GM21447 (cell line): ENCODE measurements around the gene ECI1.

Experiments used
- ATAC-seq: cut with Tn5 transposase; IDR thresholded peaks from one replicate; pipeline ENCODE4 v1.9.1; 2021; ENCODE audit not compliant: unreplicated experiment

The ECI1 gene

DNA sequence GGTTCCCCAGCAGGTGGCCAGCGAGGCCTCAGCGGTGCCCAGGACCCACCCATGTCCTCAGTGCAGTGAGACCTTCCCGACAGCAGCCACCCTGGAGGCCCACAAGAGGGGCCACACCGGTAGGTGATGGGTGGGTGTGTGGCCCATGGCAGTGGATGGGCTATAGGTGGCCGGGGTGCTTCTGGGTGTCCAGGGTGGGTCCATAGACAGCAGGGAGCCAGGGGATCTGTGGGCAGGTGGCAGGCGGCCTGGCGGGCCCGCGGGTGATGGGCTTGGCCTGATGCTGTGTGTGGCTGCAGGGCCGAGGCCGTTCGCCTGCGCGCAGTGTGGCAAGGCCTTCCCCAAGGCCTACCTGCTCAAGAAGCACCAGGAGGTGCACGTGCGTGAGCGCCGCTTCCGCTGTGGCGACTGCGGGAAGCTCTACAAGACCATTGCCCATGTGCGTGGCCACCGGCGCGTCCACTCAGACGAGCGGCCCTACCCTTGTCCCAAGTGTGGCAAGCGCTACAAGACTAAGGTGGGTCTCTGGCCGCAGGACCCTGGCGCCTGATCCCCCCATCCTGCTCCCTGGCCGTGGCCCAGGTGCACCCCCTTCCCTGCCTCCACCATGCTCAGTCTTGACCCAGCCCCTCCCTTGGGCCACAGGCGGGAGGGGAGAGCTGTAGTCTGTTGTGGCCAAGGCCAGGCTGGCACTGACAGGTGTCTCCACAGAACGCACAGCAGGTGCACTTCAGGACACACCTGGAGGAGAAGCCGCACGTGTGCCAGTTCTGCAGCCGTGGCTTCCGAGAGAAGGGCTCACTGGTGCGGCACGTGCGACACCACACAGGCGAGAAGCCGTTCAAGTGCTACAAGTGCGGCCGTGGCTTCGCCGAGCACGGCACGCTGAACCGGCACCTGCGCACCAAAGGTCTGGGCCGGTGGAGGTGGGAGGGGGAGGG, 17.2 kb downstream of the ECI1 start:
- no peak for ATAC-seq

DNA sequence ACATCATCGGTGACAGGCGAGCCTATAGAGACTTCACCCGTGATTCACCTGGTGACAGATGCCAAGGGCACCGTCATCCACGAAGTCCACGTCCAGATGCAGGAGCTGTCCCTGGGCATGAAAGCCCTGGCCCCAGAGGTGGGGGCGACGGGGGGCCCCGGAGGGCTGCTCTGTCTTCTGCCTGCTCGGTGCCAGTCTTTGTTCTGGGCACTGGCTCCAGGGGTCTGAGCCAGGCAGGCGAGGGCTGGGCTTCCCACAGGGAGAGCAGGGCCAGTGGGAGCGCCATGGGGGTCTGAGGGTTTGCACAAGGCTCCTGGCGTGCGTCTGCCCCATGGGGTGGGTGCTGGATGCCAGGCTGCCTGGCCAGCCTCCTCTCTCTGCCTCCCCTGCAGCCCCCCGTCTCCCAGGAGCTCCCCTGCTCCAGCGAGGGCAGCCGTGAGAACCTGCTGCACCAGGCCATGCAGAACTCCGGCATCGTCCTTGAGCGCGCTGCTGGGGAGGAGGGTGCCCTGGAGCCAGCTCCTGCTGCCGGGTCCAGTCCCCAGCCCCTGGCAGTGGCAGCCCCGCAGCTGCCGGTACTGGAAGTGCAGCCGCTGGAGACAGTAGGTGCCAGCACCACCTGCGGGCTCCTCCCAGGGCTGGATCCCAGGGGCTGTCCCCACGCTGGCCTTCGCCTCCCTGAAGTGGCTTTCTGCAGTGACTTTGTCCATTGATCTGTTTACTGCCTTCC, 18.2 kb downstream of the ECI1 start:
- no peak for ATAC-seq

DNA sequence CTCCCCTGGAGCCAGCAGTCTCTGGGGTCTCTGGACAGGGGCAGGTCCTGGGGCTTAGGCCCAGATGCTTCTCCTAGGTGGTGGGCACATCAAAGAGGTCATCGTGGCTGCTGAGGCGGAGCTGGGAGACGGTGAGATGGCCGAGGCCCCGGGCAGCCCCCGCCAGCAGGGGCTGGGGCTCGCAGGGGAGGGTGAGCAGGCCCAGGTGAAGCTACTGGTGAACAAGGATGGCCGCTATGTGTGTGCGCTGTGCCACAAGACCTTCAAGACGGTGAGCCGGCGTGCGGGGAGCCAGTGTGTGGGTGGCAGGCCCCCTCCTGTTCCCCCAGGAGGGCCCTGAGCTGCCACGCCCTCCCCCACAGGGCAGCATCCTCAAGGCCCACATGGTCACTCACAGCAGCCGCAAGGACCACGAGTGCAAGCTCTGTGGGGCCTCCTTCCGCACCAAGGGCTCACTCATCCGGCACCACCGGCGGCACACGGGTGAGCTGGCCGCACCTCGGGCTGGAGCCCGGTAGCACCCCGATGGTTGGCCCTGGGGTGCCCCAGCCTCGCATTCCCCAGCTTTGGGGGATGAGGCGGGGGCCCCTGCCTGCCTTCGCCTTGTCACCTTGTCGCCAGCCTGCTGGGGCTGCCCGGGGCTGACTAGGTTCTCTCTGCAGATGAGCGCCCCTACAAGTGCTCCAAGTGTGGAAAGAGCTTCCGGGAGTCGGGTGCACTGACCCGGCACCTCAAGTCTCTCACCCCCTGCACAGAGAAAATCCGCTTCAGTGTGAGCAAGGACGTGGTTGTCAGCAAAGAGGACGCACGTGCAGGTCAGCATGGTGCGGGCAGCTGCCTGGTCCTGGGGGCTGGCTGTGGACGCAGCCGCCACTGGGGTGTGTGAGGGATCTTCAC, 19.0 kb downstream of the ECI1 start:
- no peak for ATAC-seq

DNA sequence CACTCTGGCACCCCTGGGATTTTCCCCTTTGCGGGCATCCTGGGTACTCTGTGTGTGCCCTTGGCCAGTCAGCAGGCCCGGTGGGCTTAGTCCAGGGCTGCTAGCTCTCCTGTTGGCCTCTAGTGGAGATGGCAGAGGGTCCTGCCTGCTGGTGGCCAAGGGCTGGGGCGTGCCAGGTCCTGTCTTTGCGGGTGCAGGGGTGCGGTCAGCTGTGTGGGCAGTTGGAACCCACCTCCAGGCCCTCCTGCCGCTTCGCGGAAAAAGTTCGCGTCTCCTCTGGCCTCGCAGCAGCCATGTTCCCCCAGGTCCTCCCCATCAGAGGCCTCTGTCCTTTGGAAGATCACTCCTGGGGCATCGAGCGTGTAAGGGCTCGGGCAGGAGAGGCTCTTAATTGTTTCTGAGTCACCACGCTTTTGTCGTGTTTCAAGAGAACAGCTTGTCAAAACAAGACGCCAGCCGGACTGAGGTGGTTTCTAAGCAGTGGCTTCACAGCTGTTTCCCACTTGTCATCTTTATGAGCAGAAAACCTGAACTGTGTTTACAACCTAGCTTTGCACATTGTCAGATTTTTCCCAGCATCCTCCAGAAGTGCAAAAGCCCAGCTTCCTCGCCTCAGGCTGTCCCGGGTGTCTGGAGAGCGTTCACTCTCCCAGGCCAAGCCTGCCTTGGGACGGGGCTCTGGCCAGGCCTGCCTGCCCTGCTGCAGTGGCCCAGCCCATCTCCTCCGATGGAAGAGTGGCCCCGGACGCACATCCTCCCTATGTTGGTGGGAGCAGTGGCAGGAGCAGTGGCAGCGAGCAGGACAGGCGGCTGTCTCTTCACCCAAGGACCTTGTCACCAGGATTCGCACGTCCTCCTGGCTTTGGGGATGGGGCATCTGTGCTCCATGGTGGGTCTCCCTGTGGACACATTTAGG, 20.1 kb downstream of the ECI1 start:
- ATAC-seq: no peak

DNA sequence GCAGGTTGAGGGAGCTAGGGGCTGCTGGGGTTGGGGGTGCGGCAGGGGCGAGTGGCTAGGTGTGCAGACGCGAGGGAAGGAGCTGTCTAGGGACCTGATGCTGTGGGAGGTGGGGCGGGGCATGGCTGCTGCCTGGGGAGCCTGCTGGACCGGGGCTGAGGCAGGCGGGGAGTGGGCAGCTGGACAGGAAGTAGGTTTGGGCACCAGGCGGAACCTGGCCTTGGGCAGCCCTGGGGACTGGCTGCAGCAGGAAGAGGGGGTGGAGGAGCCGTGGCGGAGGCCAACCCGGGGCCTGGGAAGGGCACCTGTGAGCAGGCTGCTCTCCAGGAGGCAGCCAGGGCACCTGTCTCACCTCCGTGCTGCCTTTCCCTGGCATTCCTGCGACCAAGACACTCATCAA, 21.0 kb downstream of the ECI1 start:
- no peak for ATAC-seq

DNA sequence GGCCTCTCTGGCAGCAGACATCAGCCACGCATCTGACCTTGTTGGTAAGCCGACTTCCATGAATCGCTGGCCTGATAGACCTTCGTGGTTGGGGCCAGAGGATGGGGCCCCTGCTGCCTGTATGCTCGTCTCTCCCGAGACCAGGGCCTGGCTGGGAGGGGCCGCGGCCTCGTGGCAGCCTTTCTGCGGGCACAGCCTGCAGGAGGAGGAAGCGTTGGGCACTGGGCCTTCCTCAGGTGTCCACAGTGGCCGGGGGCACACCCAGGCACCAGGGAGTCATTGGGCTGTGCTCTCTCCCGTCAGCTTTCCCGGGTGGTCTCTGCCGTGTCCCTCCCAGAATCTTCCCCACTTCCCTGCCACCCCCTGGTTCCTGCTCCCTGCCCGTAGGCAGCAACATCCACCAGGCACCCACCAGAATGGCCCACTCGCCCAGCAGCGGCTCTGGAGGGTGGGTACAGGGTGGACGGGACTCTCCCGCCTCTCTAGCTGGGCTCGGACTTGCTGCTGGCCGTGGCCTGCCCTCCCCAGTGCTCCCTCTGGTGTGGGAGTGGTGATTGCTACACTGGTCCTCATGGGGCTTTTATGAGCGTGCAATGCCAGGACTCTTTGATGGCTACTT, 21.6 kb downstream of the ECI1 start:
- ATAC-seq: no peak

DNA sequence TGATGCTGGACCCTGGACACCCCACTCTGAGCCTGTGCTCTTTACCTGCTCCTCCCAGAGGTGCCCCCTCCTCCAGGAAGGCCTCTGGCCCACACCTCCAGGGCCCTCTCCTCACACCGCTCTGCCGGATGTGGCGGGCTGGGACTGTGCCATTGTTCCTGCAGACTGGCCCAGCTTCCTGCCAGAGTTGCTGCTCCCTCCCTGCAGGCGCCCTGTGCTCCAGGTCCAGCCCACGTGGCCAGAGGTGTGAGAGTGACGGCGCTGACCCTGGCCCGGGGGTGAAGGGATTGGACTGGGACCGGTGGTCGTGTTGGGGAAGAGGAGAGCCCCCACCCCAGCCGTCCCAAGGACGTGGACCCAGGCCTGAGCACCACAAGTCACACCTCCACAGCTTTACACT, 22.3 kb downstream of the ECI1 start:
- ATAC-seq: no peak

DNA sequence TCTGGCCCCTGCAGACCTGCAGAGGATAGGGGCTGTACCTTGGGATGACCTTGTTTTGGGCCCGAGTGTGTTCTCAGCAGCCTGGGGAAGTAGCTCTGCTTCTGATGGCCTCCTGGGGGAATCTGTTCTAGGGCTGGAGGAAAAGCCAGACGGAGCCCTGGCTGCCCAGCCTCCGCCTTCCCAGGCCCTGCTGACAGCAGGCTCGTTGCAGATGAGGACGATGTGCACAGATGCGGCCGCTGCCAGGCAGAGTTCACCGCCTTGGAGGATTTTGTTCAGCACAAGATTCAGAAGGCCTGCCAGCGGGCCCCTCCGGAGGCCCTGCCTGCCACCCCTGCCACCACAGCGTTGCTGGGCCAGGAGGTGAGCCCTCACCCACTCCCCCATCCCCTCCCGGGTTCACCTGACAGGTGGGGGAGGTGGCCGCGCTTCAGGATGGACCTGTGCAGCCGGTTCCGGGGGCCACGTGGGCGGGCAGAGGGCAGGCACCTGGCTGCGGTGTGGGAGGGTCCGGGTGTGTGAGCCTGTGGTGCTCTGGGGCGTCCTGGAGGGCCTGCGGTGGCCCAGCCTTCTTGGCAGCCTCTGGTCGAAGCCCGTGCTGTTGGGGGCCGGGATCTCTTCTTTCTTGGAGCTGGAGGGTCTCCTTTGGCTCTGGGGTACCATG, 23.1 kb downstream of the ECI1 start:
- no peak for ATAC-seq

DNA sequence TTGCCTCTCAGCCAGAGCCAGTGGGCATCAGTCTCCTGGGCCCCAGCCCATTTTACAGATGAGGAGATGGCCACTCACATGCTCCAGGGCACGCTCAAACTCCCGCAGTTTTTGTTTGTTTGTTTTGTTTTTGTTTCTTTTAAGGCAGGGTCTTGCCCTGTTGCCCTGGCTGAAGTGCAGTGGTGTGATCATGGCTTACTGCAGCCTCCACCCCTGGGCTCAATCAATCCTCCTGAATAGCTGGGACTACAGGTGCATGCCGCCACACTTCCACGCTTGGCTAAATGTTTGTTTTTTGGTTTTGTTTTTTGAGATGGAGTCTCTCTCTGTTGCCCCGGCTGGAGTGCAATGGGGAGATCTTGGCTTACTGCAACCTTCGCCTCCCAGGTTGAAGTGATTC, 24.5 kb downstream of the ECI1 start:
- no peak for ATAC-seq

DNA sequence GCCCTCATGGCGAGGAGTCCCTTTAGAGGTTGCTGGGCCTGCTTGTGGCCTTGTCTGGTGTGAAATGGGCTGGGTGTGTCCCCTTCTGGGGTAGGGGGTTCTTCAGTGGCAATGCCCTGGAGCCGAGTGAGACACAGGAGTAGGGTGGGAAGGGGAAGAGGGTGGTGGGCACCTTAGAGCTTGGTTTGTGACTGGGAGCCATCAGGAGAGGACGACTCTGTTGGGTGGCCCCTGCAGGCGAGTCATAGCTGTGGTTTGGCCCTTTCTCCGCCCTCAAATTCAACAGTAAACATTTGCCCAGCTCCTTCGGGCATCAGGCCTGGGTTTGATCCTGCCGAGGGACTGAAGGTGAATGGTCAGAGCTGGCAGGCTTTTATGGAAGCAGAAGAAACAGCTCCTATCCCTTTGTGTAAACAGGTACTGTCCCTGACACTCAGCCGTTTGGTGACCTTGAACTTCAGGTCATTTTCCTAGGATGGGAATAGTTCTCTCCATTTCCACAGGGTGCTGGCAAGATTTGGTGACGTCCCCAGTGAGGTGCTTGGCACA, 25.1 kb downstream of the ECI1 start:
- ATAC-seq: no peak

DNA sequence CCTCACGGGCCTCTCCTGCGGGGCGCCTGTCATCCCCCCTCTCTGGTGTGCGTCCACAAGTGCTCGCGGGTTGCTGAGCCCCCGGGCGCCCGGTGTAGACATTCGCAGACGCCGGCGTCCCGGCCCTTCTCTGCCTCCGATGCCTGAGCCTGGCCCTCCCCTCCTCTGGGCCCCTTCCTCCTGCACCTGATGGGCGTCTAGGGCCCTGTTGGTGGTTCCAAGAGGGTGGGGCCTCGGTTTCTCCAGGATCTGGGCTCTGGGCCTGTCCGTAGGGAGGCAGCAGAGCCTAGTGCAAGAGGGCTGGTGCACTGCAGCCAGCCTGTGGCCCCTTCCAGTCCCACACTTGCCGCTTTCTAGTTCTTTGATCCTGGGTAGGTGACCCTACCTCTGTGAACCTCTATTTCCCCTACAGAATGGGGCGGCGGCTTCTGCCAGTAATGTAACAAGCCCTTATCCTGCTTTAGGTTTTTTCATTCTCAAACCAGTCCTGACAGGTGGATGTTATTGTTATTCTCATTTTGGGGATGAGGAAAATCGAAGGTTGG, 27.4 kb downstream of the ECI1 start:
- ATAC-seq: peak; percentile 22

DNA sequence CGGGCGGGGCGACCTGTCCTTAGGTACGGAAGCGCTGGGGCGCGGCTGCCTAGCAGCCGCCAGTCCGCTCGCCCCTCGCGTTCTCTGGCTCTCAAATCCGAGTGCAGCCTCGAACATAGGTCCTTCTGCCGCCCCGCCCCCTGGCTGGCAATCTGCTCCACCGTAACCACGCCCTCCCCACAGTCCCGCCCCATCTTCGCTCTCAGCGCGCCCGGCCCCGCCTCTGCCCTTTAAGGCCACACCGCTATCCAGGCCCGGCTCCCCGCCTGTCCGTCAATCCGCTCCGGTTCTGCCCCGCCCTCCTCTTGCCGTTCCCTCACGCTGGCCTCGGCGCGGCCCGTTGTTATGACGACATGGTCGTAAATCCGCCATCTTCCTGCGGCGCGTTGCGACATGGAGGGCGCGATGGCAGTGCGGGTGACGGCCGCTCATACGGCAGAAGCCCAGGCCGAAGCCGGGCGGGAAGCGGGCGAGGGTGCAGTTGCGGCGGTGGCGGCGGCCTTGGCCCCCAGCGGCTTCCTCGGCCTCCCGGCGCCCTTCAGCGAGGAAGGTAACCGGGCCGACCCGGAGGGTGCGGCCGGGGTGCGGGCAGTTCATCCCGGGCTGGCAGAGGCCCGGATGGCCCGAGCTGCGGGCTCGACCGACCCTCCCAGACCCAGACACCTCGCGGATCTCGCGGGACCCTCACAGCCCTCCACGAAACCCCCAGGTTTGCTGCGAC, 28.0 kb downstream of the ECI1 start, which contains the start of gene E4F1:
E4F1 (plus strand) TSS at position 371 of the 721 bp plus-strand sequence; CDS start at position 394, 23 bp downstream.
- ATAC-seq: peak; percentile 92

DNA sequence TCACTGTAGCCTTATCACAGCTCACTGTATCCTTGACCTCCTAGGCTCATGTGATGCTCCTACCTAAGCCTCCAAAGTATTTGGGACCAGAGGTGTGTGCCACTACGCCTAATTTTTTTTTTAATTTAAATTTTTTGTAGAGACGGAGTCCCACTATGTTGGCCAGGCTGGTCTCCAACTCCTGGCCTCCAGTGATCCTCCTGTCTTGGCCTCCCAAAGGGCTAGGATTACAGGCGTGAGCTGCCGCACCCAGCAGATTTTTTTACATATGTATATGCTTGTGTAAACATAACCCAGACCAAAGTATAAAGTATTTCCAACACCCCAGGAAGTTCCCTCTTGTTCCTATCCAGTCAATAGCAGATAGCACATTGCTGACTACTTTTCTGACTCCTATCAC, 35.1 kb downstream of the ECI1 start:
- ATAC-seq: no peak

DNA sequence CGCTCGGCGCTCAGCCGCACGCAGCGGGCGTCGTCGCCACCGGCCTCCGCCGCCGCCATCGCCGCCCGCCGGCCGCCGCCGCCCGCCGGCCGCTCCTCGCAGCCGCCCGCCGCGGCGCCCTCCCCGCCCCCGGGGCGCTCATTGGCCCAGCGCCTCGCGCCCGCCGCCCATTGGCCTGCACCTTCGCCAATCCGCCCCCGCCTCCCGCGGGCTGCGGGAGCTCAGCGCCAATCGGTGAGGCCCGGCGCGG, 36.7 kb downstream of the ECI1 start, which contains the start of gene PGP:
PGP (minus strand) TSS at position 122 of the 250 bp plus-strand sequence; CDS start at position 59, 63 bp downstream.
- ATAC-seq: no peak

DNA sequence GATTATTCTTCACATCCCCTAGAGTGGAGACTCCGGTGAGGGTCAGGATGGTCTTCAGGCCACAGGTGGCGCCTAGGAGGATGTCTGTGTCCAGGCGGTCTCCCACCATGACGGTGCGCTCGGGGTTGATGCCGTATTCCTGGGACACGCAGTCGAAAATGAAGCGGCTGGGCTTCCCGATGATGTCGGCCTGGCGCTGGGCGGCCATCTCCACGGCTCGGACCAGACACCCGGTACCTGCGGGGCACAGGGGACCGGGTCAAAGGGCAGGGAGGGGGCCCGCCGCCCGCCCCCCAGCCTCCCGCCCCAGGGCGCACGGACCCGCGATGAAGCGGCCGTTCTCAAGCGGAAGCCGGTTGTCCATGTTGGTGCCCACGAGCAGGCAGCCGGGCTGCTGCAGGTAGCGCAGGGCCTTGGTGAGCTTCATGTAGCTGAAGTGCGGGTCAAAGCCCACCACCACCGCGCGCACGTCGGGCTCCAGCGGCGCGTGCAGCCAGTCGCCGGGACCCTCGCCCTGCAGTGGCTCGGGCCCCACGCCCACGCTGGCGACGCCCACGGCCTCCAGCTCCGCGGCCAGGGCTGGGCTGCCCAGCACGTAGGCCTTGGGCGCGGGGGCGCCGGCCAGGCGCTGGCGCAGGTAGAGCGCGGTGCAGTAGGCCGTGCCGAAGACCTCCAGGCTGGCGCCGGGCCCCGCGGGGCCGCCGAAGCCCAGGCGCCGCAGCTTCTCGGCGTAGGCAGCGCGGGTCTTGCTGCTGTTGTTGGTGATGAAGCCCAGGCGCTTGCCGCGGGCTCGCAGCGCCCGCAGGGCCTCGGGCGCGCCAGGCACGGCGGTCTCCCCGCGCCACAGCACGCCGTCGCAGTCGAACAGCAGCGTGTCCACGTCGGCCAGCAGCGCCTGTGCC, 37.3 kb downstream of the ECI1 start:
- ATAC-seq: peak; percentile 2

DNA sequence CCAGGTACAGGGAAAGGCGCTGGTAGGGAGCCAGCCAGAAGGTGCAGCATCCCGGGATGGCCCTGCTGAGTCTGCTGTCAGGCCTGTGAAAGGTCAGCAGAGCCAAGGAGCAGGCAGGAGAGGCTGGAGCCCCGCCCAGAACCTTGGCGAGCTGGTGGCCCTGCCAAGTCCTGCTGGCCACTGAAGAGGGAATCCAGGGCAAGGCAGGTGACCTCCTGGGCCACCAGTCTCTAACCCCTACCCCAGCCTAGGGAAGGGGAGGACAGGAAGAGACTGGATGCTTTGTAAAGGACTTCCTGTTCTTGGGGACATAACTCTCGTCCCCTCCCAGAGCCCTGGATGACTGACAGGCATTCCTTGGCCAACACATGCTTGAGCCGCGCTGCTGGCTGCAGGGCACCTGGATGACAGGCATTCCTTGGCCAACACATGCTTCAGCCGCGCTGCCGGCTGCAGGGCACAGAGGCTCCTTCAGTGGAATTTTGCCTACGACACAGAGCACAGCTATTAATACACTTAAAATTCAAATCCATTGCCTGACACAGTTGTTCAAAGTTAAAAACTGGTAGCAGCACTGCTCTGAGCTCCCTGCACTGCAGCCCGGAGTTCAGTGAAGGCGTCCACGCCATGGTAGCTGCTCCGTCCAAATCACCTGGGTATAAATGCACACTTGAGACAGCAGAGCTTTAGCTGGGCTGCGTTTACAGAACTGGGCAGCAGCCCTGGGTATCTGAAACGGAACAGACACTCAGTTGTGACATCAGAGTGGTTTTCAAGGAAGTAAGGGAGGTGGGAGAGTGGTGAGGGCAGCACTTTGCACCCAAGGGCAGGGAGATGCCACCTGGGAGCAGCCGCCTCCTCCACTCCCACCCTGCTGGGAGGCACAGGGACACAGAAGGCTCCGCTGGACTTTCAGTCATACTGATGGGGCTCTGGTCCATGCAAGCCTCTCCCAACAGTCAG, 38.7 kb downstream of the ECI1 start:
- ATAC-seq: no peak
